K562 (cell line): Measurements from ENCODE around the gene TBC1D2. TPM values are rescaled to one million over a fixed set of nuclear protein-coding genes. Genes with fewer than 3 reads are reported as not detected.
A peak's percentile ranks its signal among the peaks of the same experiment; 100 is the strongest.

Experiments used
- NFIC ChIP-seq: fragments of 450-650 bp; IDR thresholded peaks from 2 replicates; pipeline ENCODE4 v1.6.1; 2017; ENCODE audit warnings: mild to moderate bottlenecking, inconsistent platforms
- PCBP1 ChIP-seq: fragments of 200-400 bp; formaldehyde crosslinking; IDR thresholded peaks from 2 replicates; pipeline ENCODE4 v1.6.1; 2018; ENCODE audit warnings: mild to moderate bottlenecking, low read depth, low read length; ENCODE audit not compliant: poor library complexity, severe bottlenecking
- SMAD2 ChIP-seq: fragments of 150-350 bp; IDR thresholded peaks from 2 replicates; pipeline ENCODE4 v1.6.1; 2014; ENCODE audit warnings: low read depth, mild to moderate bottlenecking, low read length
- U2AF1 ChIP-seq: fragments of 200-400 bp; formaldehyde crosslinking; optimal IDR thresholded peaks from 2 replicates; pipeline ENCODE3; 2017; ENCODE audit warnings: mild to moderate bottlenecking, low read depth, low read length, moderate library complexity
- ZNF79 ChIP-seq: fragments of 250-450 bp; sonication (Bioruptor Pico); IDR thresholded peaks from 2 replicates; pipeline ENCODE4 v1.4.0; 2020; ENCODE audit warnings: low read depth, mild to moderate bottlenecking, moderate library complexity
- polyA plus RNA-seq, 8 experiments: library from polyadenylated mRNA; depleted of rRNA in 4 of 8; stranded (reverse) in 5 of 8; unstranded in 3 of 8; fragments of >200 nt; fragmentation: Nextera tagmentation in 2 of 8; fragmentation: Illumina TruSeq in 1 of 8; extraction: Ambion mirVana in 2 of 8; extraction: Trizol in 1 of 8; gene quantifications; 2 replicates each; pipeline versions ENCODE4 v1.2.1 to v1.2.3, GENCODE V29; 2011 to 2014; ENCODE audit warnings: inconsistent platforms in 1 of 8, missing spikeins in 1 of 8
- total RNA-seq, 7 experiments: library from RNA; depleted of rRNA in 6 of 7; stranded (reverse); fragments of >200 nt in 6 of 7; fragmentation: Illumina TruSeq in 2 of 7; extraction: Trizol in 2 of 7; gene quantifications; 2 replicates each; pipeline versions ENCODE4 v1.2.1 to v1.2.3, GENCODE V29; 2011 to 2021; ENCODE audit warnings: low replicate concordance in 1 of 7
- TF ChIP-seq, protein P1 (sequence below): fragments of 450-650 bp; IDR thresholded peaks from one replicate; pipeline ENCODE4 v1.6.1; 2018; ENCODE audit warnings: mild to moderate bottlenecking, moderate library complexity; ENCODE audit not compliant: partially characterized antibody
- TF ChIP-seq, protein P2 (sequence below): fragments of 250-450 bp; sonication (Bioruptor Pico); IDR thresholded peaks from 2 replicates; pipeline ENCODE4 v1.5.0; 2021
- TF ChIP-seq, protein P3 (sequence below), 2 experiments: fragments of 450-650 bp in 1 of 2; sonication (generic) in 1 of 2; formaldehyde crosslinking in 1 of 2; IDR thresholded peaks; 2 replicates each; pipeline versions ENCODE4 v1.7.1 to v1.9.0; 2016 to 2022; ENCODE audit warnings: inconsistent platforms in 1 of 2, mild to moderate bottlenecking in 1 of 2, missing genetic modification reagents in 1 of 2
- TF ChIP-seq, protein P4 (sequence below): fragments of 250-450 bp; sonication (Bioruptor Pico); IDR thresholded peaks from 2 replicates; pipeline ENCODE4 v1.4.0; 2020; ENCODE audit warnings: mild to moderate bottlenecking, moderate library complexity
- TF ChIP-seq, protein P5 (sequence below), 2 experiments: fragments of 200-800 bp in 1 of 2; sonication (Bioruptor generic) in 1 of 2; sonication (generic) in 1 of 2; formaldehyde crosslinking in 1 of 2; IDR thresholded peaks in 1 of 2; conservative IDR thresholded peaks in 1 of 2; 2 replicates each; pipeline versions ENCODE4 v1.5.0 to v1.6.1; 2016 to 2020; ENCODE audit warnings: missing compliant biosample characterization in 1 of 2, missing genetic modification characterization in 1 of 2, missing genetic modification reagents in 1 of 2

Gene TBC1D2
- total and polyA plus RNA-seq, 9 of the 15 experiments (the other 6 are each of a cell fraction or from before 2014, with no cell fraction given) = 0.10 to 7.0 (median 2.5) TPM

DNA sequence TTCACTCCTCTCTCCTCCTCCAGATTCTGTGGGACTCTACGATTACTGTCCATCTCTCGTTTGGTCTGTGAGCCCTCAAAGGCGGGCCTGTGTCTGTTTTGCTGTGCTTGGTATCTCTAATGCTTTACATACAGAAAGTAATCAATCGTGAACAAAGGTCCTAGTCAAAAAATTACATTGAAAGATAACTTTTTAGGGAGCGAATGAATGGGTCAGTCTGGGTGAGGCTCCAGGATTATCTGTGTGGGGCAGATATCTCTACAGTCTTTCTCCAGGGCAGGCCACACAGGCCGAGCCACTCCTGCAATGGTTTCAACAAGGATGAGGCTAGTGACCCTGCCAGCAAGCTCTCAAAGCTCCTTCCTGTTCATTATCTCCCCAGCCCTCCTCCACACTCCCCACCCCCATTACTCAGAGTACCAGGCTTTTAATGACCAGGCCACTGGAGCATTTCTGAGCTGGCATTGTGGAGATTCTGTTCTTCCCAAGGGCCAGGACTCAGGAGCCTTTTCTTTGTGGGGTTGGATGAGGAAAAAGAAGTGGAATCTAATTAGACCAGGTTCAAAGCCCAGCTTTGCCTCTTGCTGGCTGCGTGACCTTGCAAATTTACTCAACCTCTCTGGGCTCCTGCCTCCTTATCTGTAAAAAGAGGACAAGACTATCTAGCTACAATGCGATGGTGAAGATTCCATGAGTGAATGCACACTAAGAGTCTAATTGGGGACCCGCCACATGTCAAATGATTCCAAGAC, 73.2 kb downstream of the TBC1D2 start (continued):
- TF ChIP-seq, protein P1, sequence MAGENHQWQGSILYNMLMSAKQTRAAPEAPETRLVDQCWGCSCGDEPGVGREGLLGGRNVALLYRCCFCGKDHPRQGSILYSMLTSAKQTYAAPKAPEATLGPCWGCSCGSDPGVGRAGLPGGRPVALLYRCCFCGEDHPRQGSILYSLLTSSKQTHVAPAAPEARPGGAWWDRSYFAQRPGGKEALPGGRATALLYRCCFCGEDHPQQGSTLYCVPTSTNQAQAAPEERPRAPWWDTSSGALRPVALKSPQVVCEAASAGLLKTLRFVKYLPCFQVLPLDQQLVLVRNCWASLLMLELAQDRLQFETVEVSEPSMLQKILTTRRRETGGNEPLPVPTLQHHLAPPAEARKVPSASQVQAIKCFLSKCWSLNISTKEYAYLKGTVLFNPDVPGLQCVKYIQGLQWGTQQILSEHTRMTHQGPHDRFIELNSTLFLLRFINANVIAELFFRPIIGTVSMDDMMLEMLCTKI = no peak
- TF ChIP-seq, protein P2, sequence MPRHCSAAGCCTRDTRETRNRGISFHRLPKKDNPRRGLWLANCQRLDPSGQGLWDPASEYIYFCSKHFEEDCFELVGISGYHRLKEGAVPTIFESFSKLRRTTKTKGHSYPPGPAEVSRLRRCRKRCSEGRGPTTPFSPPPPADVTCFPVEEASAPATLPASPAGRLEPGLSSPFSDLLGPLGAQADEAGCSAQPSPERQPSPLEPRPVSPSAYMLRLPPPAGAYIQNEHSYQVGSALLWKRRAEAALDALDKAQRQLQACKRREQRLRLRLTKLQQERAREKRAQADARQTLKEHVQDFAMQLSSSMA (CRISPR knock-in tag) = no peak
- TF ChIP-seq NFIC (peak; percentile 82), ZNF79 (CRISPR knock-in tag) (no peak), PCBP1 (no peak), SMAD2 (no peak), U2AF1 (no peak)
- TF ChIP-seq, protein P3, sequence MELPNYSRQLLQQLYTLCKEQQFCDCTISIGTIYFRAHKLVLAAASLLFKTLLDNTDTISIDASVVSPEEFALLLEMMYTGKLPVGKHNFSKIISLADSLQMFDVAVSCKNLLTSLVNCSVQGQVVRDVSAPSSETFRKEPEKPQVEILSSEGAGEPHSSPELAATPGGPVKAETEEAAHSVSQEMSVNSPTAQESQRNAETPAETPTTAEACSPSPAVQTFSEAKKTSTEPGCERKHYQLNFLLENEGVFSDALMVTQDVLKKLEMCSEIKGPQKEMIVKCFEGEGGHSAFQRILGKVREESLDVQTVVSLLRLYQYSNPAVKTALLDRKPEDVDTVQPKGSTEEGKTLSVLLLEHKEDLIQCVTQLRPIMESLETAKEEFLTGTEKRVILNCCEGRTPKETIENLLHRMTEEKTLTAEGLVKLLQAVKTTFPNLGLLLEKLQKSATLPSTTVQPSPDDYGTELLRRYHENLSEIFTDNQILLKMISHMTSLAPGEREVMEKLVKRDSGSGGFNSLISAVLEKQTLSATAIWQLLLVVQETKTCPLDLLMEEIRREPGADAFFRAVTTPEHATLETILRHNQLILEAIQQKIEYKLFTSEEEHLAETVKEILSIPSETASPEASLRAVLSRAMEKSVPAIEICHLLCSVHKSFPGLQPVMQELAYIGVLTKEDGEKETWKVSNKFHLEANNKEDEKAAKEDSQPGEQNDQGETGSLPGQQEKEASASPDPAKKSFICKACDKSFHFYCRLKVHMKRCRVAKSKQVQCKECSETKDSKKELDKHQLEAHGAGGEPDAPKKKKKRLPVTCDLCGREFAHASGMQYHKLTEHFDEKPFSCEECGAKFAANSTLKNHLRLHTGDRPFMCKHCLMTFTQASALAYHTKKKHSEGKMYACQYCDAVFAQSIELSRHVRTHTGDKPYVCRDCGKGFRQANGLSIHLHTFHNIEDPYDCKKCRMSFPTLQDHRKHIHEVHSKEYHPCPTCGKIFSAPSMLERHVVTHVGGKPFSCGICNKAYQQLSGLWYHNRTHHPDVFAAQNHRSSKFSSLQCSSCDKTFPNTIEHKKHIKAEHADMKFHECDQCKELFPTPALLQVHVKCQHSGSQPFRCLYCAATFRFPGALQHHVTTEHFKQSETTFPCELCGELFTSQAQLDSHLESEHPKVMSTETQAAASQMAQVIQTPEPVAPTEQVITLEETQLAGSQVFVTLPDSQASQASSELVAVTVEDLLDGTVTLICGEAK (IDR thresholded peaks at IDR 0.05) = no peak
- TF ChIP-seq, protein P3 (CRISPR knock-in tag; IDR thresholded peaks at IDR 0.05) = no peak
- TF ChIP-seq, protein P4, sequence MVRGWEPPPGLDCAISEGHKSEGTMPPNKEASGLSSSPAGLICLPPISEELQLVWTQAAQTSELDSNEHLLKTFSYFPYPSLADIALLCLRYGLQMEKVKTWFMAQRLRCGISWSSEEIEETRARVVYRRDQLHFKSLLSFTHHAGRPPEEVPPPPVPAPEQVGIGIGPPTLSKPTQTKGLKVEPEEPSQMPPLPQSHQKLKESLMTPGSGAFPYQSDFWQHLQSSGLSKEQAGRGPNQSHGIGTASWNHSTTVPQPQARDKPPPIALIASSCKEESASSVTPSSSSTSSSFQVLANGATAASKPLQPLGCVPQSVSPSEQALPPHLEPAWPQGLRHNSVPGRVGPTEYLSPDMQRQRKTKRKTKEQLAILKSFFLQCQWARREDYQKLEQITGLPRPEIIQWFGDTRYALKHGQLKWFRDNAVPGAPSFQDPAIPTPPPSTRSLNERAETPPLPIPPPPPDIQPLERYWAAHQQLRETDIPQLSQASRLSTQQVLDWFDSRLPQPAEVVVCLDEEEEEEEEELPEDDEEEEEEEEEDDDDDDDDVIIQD (CRISPR knock-in tag) = no peak
- TF ChIP-seq, protein P5, sequence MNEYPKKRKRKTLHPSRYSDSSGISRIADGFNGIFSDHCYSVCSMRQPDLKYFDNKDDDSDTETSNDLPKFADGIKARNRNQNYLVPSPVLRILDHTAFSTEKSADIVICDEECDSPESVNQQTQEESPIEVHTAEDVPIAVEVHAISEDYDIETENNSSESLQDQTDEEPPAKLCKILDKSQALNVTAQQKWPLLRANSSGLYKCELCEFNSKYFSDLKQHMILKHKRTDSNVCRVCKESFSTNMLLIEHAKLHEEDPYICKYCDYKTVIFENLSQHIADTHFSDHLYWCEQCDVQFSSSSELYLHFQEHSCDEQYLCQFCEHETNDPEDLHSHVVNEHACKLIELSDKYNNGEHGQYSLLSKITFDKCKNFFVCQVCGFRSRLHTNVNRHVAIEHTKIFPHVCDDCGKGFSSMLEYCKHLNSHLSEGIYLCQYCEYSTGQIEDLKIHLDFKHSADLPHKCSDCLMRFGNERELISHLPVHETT (CRISPR knock-in tag; conservative IDR thresholded peaks at IDR 0.05 in 1 of 2, IDR thresholded peaks at IDR 0.05 in 1 of 2) = no peak; a peak in 1 of 4 replicates
